Measurements from ENCODE around the gene NUP133.
"Not testable (repeated sequence)": the region's sequence is repeated elsewhere in the genome, so short reads cannot be mapped to it uniquely, and the experiment has no call there.

The NUP133 gene

DNA sequence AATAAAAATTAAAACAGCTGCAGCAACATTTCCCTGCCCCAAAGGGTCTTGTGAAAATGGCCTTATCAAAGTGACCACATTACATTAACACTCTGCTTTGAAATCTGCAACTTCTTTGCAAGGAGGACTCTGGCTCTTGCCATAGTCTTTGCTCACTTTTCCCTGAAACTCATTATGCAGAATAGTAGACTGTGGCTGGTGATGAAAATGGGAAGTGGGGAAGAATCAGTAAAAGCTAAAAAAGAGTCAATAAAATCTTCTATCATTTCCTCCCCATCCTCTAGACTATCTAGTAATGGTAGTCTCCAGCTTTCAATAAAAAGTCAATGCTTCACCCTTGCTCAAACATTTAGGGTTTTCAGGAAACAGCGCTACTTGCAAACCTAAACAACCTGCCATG lies 18.6 kb upstream of the NUP133 start:
- H3K4me2 ChIP-seq (ENCODE audit: low read depth, low read length, poor library complexity, severe bottlenecking) = no peak overlapping the region
- H3F3A ChIP-seq (ENCODE audit: insufficient read depth) = no peaks in the 10 kb centered on the region
- no peaks in the 10 kb centered on the region for H3K9me3 ChIP-seq (ENCODE audit: insufficient read depth, low read length)
- H4K20me1 ChIP-seq (ENCODE audit: low read depth, low read length) = no peaks in the 10 kb centered on the region
- no peaks in the 10 kb centered on the region for H3K27me3 ChIP-seq (ENCODE audit: low read length)
- no peak overlapping the region for H2AFZ ChIP-seq (ENCODE audit: low read depth, low read length, severe bottlenecking)
- no peak overlapping the region for H3K9ac ChIP-seq (ENCODE audit: low read length)
- H3K27ac ChIP-seq (ENCODE audit: low read depth, low read length) = no peak overlapping the region
- no peak overlapping the region for H3K4me3 ChIP-seq (ENCODE audit: insufficient read depth, low read length, poor library complexity, severe bottlenecking)
- no peak for TF ChIP-seq EZH2phosphoT487 (conservative IDR thresholded peaks at IDR 0.05; ENCODE audit: low read length)
- no peaks in the 10 kb centered on the region; the same call in 1 of the 2 replicates for H3K36me3 ChIP-seq (ENCODE audit: low read length)
- no peaks in the 10 kb centered on the region for H3K9me2 ChIP-seq (replicated peaks; ENCODE audit: insufficient read depth, low read length)
- H3K79me2 ChIP-seq (ENCODE audit: insufficient read depth, low read length) = no peaks in the 10 kb centered on the region

DNA sequence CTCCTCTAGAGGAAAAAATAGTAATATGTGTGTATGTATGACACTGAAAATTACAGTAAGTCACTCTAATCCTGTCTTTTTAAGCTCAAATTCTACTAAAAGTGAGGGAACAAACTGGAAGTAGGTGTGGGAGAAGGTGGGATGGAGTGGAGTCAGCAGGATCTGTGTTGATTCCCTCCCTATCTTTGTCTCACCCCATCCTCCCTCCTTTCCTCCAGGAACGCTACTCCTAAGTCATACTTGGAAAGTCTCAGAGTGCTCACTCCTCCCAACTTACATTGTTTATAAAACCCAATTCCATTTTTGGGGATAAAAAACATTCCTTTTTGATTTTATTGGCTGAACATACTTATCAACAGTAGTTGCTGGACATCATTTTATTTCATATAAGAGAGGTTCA lies 14.9 kb upstream of the NUP133 start:
- no peaks in the 10 kb centered on the region for H3K9me2 ChIP-seq (replicated peaks; ENCODE audit: insufficient read depth, low read length)
- no peaks in the 10 kb centered on the region for H3K36me3 ChIP-seq (ENCODE audit: low read length)
- no peaks in the 10 kb centered on the region for H3K27me3 ChIP-seq (ENCODE audit: low read length)
- no peak overlapping the region for H3K4me3 ChIP-seq (ENCODE audit: insufficient read depth, low read length, poor library complexity, severe bottlenecking)
- no peaks in the 10 kb centered on the region for H4K20me1 ChIP-seq (ENCODE audit: low read depth, low read length)
- no peaks in the 10 kb centered on the region for H3K9me3 ChIP-seq (ENCODE audit: insufficient read depth, low read length)
- H3K79me2 ChIP-seq (ENCODE audit: insufficient read depth, low read length) = no peaks in the 10 kb centered on the region
- no peak overlapping the region for H3K27ac ChIP-seq (ENCODE audit: low read depth, low read length)
- H3K4me2 ChIP-seq (ENCODE audit: low read depth, low read length, poor library complexity, severe bottlenecking) = no peak overlapping the region
- H3F3A ChIP-seq (ENCODE audit: insufficient read depth) = no peaks in the 10 kb centered on the region
- no peak overlapping the region for H3K9ac ChIP-seq (ENCODE audit: low read length)
- TF ChIP-seq EZH2phosphoT487 (conservative IDR thresholded peaks at IDR 0.05; ENCODE audit: low read length) = no peak
- TF ChIP-seq, protein P1, sequence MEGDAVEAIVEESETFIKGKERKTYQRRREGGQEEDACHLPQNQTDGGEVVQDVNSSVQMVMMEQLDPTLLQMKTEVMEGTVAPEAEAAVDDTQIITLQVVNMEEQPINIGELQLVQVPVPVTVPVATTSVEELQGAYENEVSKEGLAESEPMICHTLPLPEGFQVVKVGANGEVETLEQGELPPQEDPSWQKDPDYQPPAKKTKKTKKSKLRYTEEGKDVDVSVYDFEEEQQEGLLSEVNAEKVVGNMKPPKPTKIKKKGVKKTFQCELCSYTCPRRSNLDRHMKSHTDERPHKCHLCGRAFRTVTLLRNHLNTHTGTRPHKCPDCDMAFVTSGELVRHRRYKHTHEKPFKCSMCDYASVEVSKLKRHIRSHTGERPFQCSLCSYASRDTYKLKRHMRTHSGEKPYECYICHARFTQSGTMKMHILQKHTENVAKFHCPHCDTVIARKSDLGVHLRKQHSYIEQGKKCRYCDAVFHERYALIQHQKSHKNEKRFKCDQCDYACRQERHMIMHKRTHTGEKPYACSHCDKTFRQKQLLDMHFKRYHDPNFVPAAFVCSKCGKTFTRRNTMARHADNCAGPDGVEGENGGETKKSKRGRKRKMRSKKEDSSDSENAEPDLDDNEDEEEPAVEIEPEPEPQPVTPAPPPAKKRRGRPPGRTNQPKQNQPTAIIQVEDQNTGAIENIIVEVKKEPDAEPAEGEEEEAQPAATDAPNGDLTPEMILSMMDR (IDR thresholded peaks at IDR 0.05; ENCODE audit: insufficient read depth, low read length, poor library complexity, severe bottlenecking) = no peak
- H2AFZ ChIP-seq (ENCODE audit: low read depth, low read length, severe bottlenecking) = no peak overlapping the region

DNA sequence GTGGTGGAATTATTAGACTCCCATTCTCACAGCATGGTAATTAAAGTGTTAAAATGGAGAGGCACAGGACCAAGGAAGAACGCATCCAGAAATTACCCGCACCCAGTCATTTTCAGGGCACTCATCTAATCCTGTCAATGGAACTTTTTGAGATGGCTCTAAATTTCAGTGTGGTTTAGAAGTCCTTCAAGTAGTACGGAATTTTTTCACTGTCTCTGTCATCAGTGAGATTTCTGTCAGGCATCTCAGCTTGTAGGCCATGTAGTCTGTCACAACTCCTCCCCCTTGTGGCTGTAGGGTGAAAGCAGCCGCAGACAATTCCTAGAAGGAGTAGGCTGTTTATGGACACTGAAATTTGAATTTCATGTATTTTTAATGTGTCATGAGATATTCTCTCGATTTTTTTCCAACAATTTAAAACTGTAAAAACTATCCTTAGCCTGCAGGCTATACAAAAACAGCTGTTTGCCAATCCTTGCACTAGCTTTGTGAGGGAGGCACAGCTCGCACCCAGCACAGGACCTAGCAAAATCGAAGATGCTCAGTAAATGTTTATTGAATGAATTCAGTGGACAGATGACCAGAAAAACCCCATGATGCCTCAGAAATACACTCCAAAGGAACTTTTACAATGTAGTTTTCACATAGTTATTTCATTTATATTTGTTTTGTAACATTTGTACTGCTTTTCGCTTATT lies 6.6 kb upstream of the NUP133 start:
- H3K4me3 ChIP-seq (ENCODE audit: insufficient read depth, low read length, poor library complexity, severe bottlenecking) = no peak overlapping the region
- H3K4me2 ChIP-seq (ENCODE audit: low read depth, low read length, poor library complexity, severe bottlenecking) = no peak overlapping the region
- H3K9ac ChIP-seq (ENCODE audit: low read length) = no peak overlapping the region
- no peaks in the 10 kb centered on the region for H4K20me1 ChIP-seq (ENCODE audit: low read depth, low read length)
- H3F3A ChIP-seq (ENCODE audit: insufficient read depth) = no peaks in the 10 kb centered on the region
- H2AFZ ChIP-seq (ENCODE audit: low read depth, low read length, severe bottlenecking) = no peak overlapping the region
- TF ChIP-seq EZH2phosphoT487 (conservative IDR thresholded peaks at IDR 0.05; ENCODE audit: low read length) = no peak
- TF ChIP-seq, protein P1 (IDR thresholded peaks at IDR 0.05; ENCODE audit: insufficient read depth, low read length, poor library complexity, severe bottlenecking) = peak; percentile 60
- no peaks in the 10 kb centered on the region for H3K79me2 ChIP-seq (ENCODE audit: insufficient read depth, low read length)
- H3K9me2 ChIP-seq (replicated peaks; ENCODE audit: insufficient read depth, low read length) = no peaks in the 10 kb centered on the region
- no peaks in the 10 kb centered on the region for H3K27me3 ChIP-seq (ENCODE audit: low read length)
- H3K27ac ChIP-seq (ENCODE audit: low read depth, low read length) = no peak overlapping the region
- H3K9me3 ChIP-seq (ENCODE audit: insufficient read depth, low read length) = no peaks in the 10 kb centered on the region
- no peaks in the 10 kb centered on the region for H3K36me3 ChIP-seq (ENCODE audit: low read length)

DNA sequence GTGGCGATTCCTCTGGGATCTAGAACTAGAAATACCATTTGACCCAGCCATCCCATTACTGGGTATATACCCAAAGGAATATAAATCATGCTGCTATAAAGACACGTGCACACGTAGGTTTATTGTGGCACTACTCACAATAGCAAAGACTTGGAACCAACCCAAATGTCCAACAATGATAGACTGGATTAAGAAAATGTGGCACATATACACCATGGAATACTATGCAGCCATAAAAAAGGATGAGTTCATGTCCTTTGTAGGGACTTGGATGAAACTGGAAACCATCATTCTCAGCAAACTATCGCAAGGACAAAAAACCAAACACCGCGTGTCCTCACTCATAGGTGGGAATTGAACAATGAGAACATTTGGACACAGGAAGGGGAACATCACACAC lies 3.5 kb upstream of the NUP133 start:
- H3K9me3 ChIP-seq (ENCODE audit: insufficient read depth, low read length); H4K20me1 ChIP-seq (ENCODE audit: low read depth, low read length); H3K4me3 ChIP-seq (ENCODE audit: insufficient read depth, low read length, poor library complexity, severe bottlenecking); H3K36me3 ChIP-seq (ENCODE audit: low read length); H3K9me2 ChIP-seq (replicated peaks; ENCODE audit: insufficient read depth, low read length); H3F3A ChIP-seq (ENCODE audit: insufficient read depth); H3K9ac ChIP-seq (ENCODE audit: low read length); H3K4me2 ChIP-seq (ENCODE audit: low read depth, low read length, poor library complexity, severe bottlenecking); H2AFZ ChIP-seq (ENCODE audit: low read depth, low read length, severe bottlenecking); H3K27ac ChIP-seq (ENCODE audit: low read depth, low read length); H3K27me3 ChIP-seq (ENCODE audit: low read length): not testable (repeated sequence)
- H3K79me2 ChIP-seq (ENCODE audit: insufficient read depth, low read length) = peaks cover 14% of the 10 kb centered on the region

DNA sequence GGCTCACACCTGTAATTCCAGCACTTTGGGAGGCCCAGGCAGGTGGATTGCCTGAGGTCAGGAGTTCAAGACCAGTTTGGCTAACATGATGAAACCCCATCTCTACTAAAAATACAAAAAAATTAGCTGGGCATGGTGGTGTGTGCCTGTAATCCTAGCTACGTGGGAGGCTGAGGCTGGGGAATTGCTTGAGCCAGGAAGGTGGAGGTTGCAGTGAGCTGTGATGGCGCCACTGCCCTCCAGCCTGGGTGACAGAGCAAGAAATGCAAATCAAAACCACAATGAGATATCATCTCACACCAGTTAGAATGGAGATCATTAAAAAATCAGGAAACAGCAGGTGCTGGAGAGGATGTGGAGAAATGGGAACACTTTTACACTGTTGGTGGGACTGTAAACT lies 3.1 kb upstream of the NUP133 start:
- not testable (repeated sequence) for H3K9ac ChIP-seq (ENCODE audit: low read length); H2AFZ ChIP-seq (ENCODE audit: low read depth, low read length, severe bottlenecking); H3K9me2 ChIP-seq (replicated peaks; ENCODE audit: insufficient read depth, low read length); H3F3A ChIP-seq (ENCODE audit: insufficient read depth); H3K27me3 ChIP-seq (ENCODE audit: low read length); H3K36me3 ChIP-seq (ENCODE audit: low read length); H3K4me3 ChIP-seq (ENCODE audit: insufficient read depth, low read length, poor library complexity, severe bottlenecking); H3K27ac ChIP-seq (ENCODE audit: low read depth, low read length); H3K9me3 ChIP-seq (ENCODE audit: insufficient read depth, low read length); H4K20me1 ChIP-seq (ENCODE audit: low read depth, low read length); H3K4me2 ChIP-seq (ENCODE audit: low read depth, low read length, poor library complexity, severe bottlenecking)
- peaks cover 19% of the 10 kb centered on the region for H3K79me2 ChIP-seq (ENCODE audit: insufficient read depth, low read length)
